Measurements from ENCODE around the gene RAPGEF3.

DNA sequence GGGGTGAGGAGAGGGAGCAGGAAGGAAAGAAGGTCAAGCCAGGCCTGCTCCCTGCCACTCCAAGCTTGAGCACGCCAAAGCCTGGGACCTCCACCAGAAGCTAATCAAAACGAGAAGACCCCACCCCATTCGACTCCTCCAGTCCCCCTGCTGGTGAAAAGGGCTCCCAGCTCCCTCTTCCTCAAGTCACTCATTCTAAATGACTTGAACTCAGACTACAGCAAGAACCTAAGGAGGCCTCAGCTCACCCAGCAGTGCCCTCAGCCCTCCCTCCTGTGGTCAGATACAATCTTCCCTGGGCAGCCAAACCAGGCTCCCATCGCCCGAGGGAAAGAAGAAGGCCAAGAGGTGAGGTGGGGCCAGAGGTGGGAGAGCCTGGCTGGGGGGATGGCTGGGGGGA lies 43.6 kb upstream of the RAPGEF3 start:
- TF ChIP-seq, protein P1, sequence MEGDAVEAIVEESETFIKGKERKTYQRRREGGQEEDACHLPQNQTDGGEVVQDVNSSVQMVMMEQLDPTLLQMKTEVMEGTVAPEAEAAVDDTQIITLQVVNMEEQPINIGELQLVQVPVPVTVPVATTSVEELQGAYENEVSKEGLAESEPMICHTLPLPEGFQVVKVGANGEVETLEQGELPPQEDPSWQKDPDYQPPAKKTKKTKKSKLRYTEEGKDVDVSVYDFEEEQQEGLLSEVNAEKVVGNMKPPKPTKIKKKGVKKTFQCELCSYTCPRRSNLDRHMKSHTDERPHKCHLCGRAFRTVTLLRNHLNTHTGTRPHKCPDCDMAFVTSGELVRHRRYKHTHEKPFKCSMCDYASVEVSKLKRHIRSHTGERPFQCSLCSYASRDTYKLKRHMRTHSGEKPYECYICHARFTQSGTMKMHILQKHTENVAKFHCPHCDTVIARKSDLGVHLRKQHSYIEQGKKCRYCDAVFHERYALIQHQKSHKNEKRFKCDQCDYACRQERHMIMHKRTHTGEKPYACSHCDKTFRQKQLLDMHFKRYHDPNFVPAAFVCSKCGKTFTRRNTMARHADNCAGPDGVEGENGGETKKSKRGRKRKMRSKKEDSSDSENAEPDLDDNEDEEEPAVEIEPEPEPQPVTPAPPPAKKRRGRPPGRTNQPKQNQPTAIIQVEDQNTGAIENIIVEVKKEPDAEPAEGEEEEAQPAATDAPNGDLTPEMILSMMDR (IDR thresholded peaks at IDR 0.05) = peak; percentile 50
- TF ChIP-seq EZH2phosphoT487 (IDR thresholded peaks at IDR 0.05) = no peak
